Activated CD4-positive, alpha-beta T cell treated with anti-CD3 and anti-CD28 coated beads, Interleukin-2, amount 50 U/mL, for 16 hours (primary cell): ENCODE measurements around the gene PDE4D.
A peak's percentile ranks its signal among the peaks of the same experiment; 100 is the strongest.

Experiments used
- DNase-seq: peaks from one replicate; pipeline ENCODE4 v3.0.0-alpha.2; 2020

Gene PDE4D

DNA sequence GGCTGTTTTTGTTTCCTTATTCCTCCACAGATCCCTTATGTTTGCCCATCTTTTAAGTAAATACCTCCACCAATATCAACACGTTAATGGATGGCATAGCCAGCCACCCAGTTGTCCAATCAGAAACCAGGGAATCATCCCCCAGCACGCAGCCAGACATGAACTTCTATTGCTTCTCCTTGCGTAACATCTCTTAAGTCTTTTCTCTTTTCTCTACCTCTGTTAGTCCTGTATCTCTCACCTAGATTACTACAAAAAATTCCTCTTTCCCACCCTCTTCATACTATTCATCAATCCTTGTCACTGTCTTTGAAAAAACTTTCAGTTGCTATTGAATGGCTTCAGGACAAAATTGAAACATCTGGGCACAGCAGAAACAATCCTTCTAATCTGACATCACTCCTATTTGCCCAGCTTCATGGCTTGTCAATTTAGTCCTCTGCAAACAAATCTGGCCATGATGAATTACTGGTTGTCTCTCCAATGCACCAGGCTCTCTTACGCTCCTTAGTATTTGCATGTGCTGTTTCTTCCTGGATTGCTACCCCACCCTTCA, 961.4 kb downstream of the PDE4D start:
- DNase-seq: no peak

- no peak for DNase-seq
Observed at GRCh38 chr5:58930520-58930919, 963.0 kb downstream of the PDE4D start.

- no peak for DNase-seq
Observed at GRCh38 chr5:58929726-58930125, 963.8 kb downstream of the PDE4D start.

- no peak for DNase-seq
Observed at GRCh38 chr5:58927938-58928337, 965.6 kb downstream of the PDE4D start.

DNA sequence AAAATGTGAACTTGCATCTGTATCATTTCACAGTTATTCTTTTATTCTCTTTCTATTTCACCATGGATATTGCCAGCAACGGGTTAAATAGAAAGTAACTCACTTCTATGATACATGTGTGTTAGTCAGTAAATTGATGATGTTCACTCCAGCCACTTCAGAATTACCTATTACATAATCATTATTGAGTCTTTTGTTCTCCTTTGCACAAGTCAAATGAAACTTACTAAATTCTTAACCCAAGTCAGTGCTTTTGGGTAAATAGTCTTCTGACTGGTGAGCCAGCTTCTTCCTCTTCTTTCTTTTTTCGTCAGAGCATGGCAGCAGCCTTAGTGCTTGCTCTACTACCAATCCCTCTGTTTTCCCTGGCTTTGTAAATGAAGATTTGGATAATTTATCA, 966.3 kb downstream of the PDE4D start:
- DNase-seq: peak; percentile 16

GRCh38 chr5:58926541-58926935, 967.0 kb downstream of the PDE4D start:
- DNase-seq: no peak

GRCh38 chr5:58925627-58926540, 967.6 kb downstream of the PDE4D start:
- DNase-seq: peak; percentile 52

DNA sequence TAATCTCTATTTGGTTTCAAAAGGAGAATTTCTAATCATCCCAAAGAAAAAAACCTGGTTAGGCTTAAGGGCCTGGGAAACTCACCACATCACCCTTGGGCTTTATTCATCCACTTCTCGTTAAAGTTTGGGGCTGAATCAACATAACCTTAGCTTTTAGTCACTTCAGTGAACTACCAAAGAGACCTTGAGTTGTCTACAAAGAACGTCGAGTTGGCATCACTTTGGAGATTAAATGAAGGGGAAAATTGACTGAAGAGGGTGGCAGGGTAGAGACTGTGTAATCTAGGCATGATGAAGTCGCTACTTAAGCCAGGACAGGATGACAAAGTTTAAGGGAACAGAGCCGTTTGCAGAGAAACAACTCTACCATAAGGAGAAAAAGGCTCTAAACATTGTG, 969.2 kb downstream of the PDE4D start:
- DNase-seq: no peak

DNA sequence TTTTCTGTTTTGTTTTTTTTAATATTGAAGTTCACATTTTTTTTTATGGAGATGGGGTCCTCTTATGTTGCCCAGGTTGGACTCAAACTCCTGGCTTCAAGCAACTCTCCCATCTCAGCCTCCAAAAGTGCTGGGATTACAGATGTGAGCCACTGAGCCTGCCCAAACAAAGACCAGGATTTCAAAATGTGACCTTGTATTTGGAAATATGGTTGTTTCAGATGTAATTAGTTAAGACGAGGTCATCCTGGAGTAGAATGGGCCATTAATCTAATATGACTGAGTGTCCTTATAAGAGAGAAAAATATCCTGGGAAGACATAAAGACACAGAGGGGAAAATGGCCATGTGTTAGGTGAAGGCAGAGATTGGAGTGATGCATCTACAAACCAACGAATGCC, 970.2 kb downstream of the PDE4D start:
- no peak for DNase-seq

DNA sequence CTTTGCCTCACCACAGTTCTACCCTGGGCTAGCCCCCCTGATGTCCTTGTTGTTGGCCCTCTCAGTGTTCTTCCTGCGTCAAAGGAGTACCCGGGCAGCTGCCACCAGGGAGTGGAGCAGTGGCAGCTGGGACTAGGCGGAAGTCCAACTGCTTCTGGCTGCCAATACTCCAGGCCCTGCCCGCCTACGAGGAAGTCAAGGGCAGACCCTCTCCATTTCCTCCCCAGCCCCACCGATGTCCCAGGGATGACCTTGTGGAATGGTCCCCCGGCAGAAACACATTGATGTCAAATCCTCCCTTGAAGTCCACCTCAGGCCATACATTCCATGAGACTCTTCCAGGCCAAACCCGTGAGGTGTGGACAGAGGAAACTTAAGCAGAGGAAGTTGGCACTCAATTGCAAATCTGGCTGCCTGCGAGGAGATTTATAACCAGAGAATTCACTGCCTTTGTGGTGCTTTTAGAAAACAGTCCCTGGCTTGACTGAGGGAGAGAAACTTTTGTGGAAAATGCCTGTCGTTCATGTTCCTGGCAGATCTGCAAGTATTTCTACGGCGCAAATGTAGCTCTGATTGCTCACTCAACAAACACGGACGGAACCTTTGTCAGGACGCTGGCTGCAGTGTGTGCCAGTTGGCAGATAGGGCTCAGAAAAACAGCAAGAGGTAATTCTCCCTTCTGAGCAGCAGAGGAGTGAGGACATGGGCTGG, 970.9 kb downstream of the PDE4D start:
- no peak for DNase-seq

DNA sequence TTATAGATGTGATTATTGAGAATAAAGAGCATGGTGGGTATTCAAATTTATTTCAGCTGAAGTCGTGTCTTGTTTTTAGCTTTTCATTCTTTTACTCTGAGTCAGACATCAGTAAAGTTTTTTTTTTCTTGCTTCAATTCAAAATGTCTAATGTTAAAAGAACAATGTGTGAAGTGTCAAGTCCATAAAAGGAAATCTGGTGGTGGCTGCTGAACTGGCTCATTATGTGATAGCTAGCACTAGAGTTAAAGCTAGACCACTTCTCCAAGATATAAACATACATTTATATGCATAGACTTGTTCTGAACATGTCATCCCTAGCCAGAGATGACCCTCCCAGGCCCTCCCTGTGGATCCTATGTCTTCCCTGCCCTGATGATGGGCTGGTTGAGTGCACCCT, 972.4 kb downstream of the PDE4D start:
- DNase-seq: no peak

- DNase-seq: no peak
Observed at GRCh38 chr5:58919833-58920232, 973.7 kb downstream of the PDE4D start.
